DND-41 (cell line): ENCODE measurements around the gene TMEM33.
A peak's percentile ranks its signal among the peaks of the same experiment; 100 is the strongest.

ENCODE experiments used
- ATAC-seq: fragments of 200-7000 bp; cut with Tn5 transposase; 3 replicates; pipeline ENCODE4 v1.9.1; 2021; ENCODE audit warnings: low read depth; ENCODE audit not compliant: insufficient read depth
- DNase-seq: peaks from one replicate; pipeline ENCODE4 v3.0.0-alpha.2; 2020
- H2AFZ ChIP-seq: 2 replicates; pipeline ENCODE4 v1.6.0; 2012; ENCODE audit warnings: low read depth, low read length
- H3K27ac ChIP-seq: 2 replicates; pipeline ENCODE4 v1.5.1; 2012; ENCODE audit warnings: low read length, inconsistent platforms
- H3K27me3 ChIP-seq: fragments of 200-600 bp; sonication (generic); 2 replicates; pipeline ENCODE4 v1.6.0; 2012; ENCODE audit warnings: low read length, mild to moderate bottlenecking, inconsistent platforms; ENCODE audit not compliant: insufficient read depth, poor library complexity
- H3K36me3 ChIP-seq: 2 replicates; pipeline ENCODE4 v1.5.1; 2012; ENCODE audit warnings: low read length, inconsistent platforms; ENCODE audit not compliant: insufficient read depth
- H3K4me1 ChIP-seq: 2 replicates; pipeline ENCODE4 v1.5.1; 2012; ENCODE audit warnings: mild to moderate bottlenecking, low read length; ENCODE audit not compliant: insufficient read depth
- H3K4me2 ChIP-seq: 2 replicates; pipeline ENCODE4 v1.6.0; 2012; ENCODE audit warnings: mild to moderate bottlenecking, moderate library complexity, low read length, inconsistent platforms; ENCODE audit not compliant: insufficient read depth
- H3K4me3 ChIP-seq, 2 experiments: fragments of 200-600 bp in 1 of 2; shearing (Covaris generic) in 1 of 2; 2 replicates each; pipeline ENCODE4 v1.5.1; 2012 to 2016; ENCODE audit warnings: inconsistent platforms in 2 of 2, low read length in 2 of 2, mild to moderate bottlenecking in 2 of 2, low read depth in 1 of 2, moderate library complexity in 1 of 2
- H3K79me2 ChIP-seq: 2 replicates; pipeline ENCODE4 v1.6.0; 2012; ENCODE audit warnings: low read length, inconsistent platforms; ENCODE audit not compliant: insufficient read depth
- H3K9ac ChIP-seq: 2 replicates; pipeline ENCODE4 v1.6.0; 2012; ENCODE audit warnings: low read depth, mild to moderate bottlenecking, inconsistent platforms, low read length, moderate library complexity
- H3K9me3 ChIP-seq: 2 replicates; pipeline ENCODE4 v1.5.1; 2012; ENCODE audit warnings: low read length, moderate library complexity, mild to moderate bottlenecking, inconsistent platforms; ENCODE audit not compliant: insufficient read depth, severe bottlenecking
- H4K20me1 ChIP-seq: 2 replicates; pipeline ENCODE4 v1.6.0; 2012; ENCODE audit warnings: low read length; ENCODE audit not compliant: insufficient read depth
- EZH2 ChIP-seq: IDR thresholded peaks from 3 replicates; pipeline ENCODE4 v1.6.1; 2012; ENCODE audit warnings: borderline replicate concordance, low read depth, mild to moderate bottlenecking, moderate library complexity, low read length, inconsistent platforms; ENCODE audit not compliant: severe bottlenecking
- TF ChIP-seq, protein P1 (sequence below): IDR thresholded peaks from 2 replicates; pipeline ENCODE4 v1.5.1; 2012; ENCODE audit warnings: borderline replicate concordance, low read length, moderate library complexity, mild to moderate bottlenecking; ENCODE audit not compliant: poor library complexity, severe bottlenecking; ENCODE audit errors: extremely low read depth

Gene TMEM33

GRCh38 chr4:41957634-41958033 is 22.4 kb downstream of the TMEM33 start:
- no peaks in the 10 kb centered on the region for H3K79me2 ChIP-seq
- H4K20me1 ChIP-seq, result no peaks in the 10 kb centered on the region
- peaks cover 25% of the 10 kb centered on the region; the same call in 1 of the 2 replicates for H3K36me3 ChIP-seq
- no peaks in the 10 kb centered on the region for H3K27me3 ChIP-seq
- H3K4me1 ChIP-seq, result no peaks in the 10 kb centered on the region
- DNase-seq (peak; percentile 18), ATAC-seq (peak; percentile 73)
- H2AFZ ChIP-seq, result no peak overlapping the region
- H3K9me3 ChIP-seq, result no peaks in the 10 kb centered on the region
- H3K4me2 ChIP-seq, result no peak overlapping the region
- no peak overlapping the region for H3K4me3 ChIP-seq
- TF ChIP-seq EZH2, result no peak
- TF ChIP-seq, protein P1, sequence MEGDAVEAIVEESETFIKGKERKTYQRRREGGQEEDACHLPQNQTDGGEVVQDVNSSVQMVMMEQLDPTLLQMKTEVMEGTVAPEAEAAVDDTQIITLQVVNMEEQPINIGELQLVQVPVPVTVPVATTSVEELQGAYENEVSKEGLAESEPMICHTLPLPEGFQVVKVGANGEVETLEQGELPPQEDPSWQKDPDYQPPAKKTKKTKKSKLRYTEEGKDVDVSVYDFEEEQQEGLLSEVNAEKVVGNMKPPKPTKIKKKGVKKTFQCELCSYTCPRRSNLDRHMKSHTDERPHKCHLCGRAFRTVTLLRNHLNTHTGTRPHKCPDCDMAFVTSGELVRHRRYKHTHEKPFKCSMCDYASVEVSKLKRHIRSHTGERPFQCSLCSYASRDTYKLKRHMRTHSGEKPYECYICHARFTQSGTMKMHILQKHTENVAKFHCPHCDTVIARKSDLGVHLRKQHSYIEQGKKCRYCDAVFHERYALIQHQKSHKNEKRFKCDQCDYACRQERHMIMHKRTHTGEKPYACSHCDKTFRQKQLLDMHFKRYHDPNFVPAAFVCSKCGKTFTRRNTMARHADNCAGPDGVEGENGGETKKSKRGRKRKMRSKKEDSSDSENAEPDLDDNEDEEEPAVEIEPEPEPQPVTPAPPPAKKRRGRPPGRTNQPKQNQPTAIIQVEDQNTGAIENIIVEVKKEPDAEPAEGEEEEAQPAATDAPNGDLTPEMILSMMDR, result peak; percentile 64
- H3K9ac ChIP-seq, result no peak overlapping the region
- no peak overlapping the region for H3K27ac ChIP-seq

DNA sequence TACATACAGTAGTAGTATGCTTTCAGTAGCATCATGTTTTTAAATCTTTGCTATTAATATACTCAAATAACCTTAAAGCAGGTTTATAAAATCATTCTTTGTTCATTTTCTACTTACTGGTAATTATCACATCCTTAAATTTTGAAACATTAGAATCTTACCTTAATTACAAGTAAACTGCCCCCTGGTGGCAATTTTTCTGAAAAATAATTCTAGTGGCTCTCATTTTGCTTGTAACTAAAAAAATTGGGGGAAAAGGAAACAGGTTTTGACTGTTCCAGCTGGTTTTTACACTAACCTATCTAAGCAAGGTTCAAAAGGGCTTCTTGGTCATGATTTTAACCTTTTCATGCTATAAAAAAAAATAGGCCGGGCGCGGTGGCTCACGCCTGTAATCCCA is 27.9 kb downstream of the TMEM33 start:
- Histone ChIP-seq H3K27ac (no peak overlapping the region), H3K36me3 (no peaks in the 10 kb centered on the region; the same call in 1 of the 2 replicates), H3K4me2 (no peak overlapping the region), H3K79me2 (no peaks in the 10 kb centered on the region), H2AFZ (no peak overlapping the region), H3K4me3 (no peak overlapping the region), H4K20me1 (no peaks in the 10 kb centered on the region), H3K4me1 (no peaks in the 10 kb centered on the region), H3K9me3 (no peaks in the 10 kb centered on the region), H3K9ac (no peak overlapping the region), H3K27me3 (no peaks in the 10 kb centered on the region)
- ATAC-seq (no peak), DNase-seq (no peak)
- TF ChIP-seq, protein P1, result peak; percentile 46
- TF ChIP-seq EZH2, result no peak

- no peak overlapping the region for H3K4me2 ChIP-seq
- no peak for DNase-seq
These were observed 29.2 kb downstream of the TMEM33 start for GRCh38 chr4:41964401-41964800.

More at GRCh38 chr4:41964401-41964800, 29.2 kb downstream of the TMEM33 start:
- Histone ChIP-seq H3K36me3 (no peaks in the 10 kb centered on the region; the same call in 1 of the 2 replicates), H3K79me2 (no peaks in the 10 kb centered on the region), H2AFZ (no peak overlapping the region), H3K4me1 (no peaks in the 10 kb centered on the region), H4K20me1 (no peaks in the 10 kb centered on the region), H3K27ac (no peak overlapping the region), H3K9ac (no peak overlapping the region), H3K9me3 (no peaks in the 10 kb centered on the region), H3K4me3 (no peak overlapping the region), H3K27me3 (no peaks in the 10 kb centered on the region)
- TF ChIP-seq EZH2, result no peak
- TF ChIP-seq, protein P1, result no peak
- no peak for ATAC-seq
